Mucosa of descending colon (tissue), 3 donors: Measurements from ENCODE around the gene CDK5RAP2. TPM values are rescaled to one million over a fixed set of nuclear protein-coding genes. Genes with fewer than 3 reads are reported as not detected.

Experiments
- ATAC-seq: fragments of 200-7000 bp; cut with Tn5 transposase; one replicate; pipeline ENCODE4 v1.9.1; 2020; ENCODE audit warnings: mild to moderate bottlenecking, moderate library complexity
- DNase-seq, 3 donors: peaks; one replicate each; pipeline ENCODE4 v3.0.0-alpha.2; 2020
- H3K36me3 ChIP-seq: fragments of 200-600 bp; one replicate; pipeline ENCODE4 v1.8.0; 2021; ENCODE audit warnings: low read depth, mild to moderate bottlenecking
- H3K4me1 ChIP-seq: fragments of 200-600 bp; one replicate; pipeline ENCODE4 v1.8.0; 2021; ENCODE audit warnings: low read depth, mild to moderate bottlenecking
- H3K4me3 ChIP-seq: fragments of 200-600 bp; one replicate; pipeline ENCODE4 v1.8.0; 2021; ENCODE audit warnings: mild to moderate bottlenecking
- H3K9me3 ChIP-seq: fragments of 200-600 bp; one replicate; pipeline ENCODE4 v1.8.0; 2021; ENCODE audit warnings: mild to moderate bottlenecking
- CTCF ChIP-seq: fragments of 200-600 bp; IDR thresholded peaks from one replicate; pipeline ENCODE4 v1.8.0; 2022; ENCODE audit warnings: antibody characterized with exemption, mild to moderate bottlenecking
- intact Hi-C, 2 donors: fragments of 100-400 bp; cut with DNase I in 1 of 2; cut with micrococcal nuclease in 1 of 2; formaldehyde crosslinking; loops; one replicate each; pipeline versions ENCODE4 v1.11.0 to v1.11.1; 2022; cut with DNase I, micrococcal nuclease
- total RNA-seq, 3 donors: library from RNA; stranded (reverse); fragmentation: NEBNext Ultra II Directional in 2 of 3; extraction: Animal tissue kit (Norgen Biotek cat#: 25700) in 2 of 3; gene quantifications; one replicate each; pipeline versions ENCODE4 v1.2.1 to v1.2.4, GENCODE V29; 2021 to 2023
- donor health status: DM: no; HTN: no; CAD: no; lungs with moderate emphysema.
- donor health status: DM: no; HTN: no; CAD: no.
- donor health status: DM: no; HTN: yes; CAD: no.

CDK5RAP2 gene
- total RNA-seq, 3 donors from 2014 or later, result 27.0 to 62.4 (median 35.1) TPM

GRCh38 chr9:120405134-120405533, 174.8 kb downstream of the CDK5RAP2 start:
- peaks cover 5% of the 10 kb centered on the region for H3K36me3 ChIP-seq
- intact Hi-C loops, result no loop called here
- no peak for TF ChIP-seq CTCF

GRCh38 chr9:120403543-120403856, 176.5 kb downstream of the CDK5RAP2 start:
- intact Hi-C loops, result no loop called here
- Histone ChIP-seq H3K4me1 (no peaks in the 10 kb centered on the region), H3K9me3 (no peaks in the 10 kb centered on the region), H3K4me3 (no peak overlapping the region), H3K36me3 (peaks cover 5% of the 10 kb centered on the region)
- TF ChIP-seq CTCF, result no peak
- ATAC-seq (no peak), DNase-seq (no peak)

More at GRCh38 chr9:120405134-120405533, 174.8 kb downstream of the CDK5RAP2 start:
- H3K4me3 ChIP-seq, result no peak overlapping the region
- ATAC-seq, result no peak
- no peak for DNase-seq
- no peaks in the 10 kb centered on the region for H3K9me3 ChIP-seq
- H3K4me1 ChIP-seq, result no peaks in the 10 kb centered on the region

GRCh38 chr9:120402741-120403542, 177.0 kb downstream of the CDK5RAP2 start:
- peak; percentile 24 for ATAC-seq
- DNase-seq, result no peak
- no peak overlapping the region for H3K4me3 ChIP-seq
- TF ChIP-seq CTCF, result no peak
- no peaks in the 10 kb centered on the region for H3K4me1 ChIP-seq
- H3K9me3 ChIP-seq, result no peaks in the 10 kb centered on the region
- intact Hi-C loops, result no loop called here
- peaks cover 5% of the 10 kb centered on the region for H3K36me3 ChIP-seq

GRCh38 chr9:120399940-120400339, 180.0 kb downstream of the CDK5RAP2 start:
- TF ChIP-seq CTCF, result no peak
- Histone ChIP-seq H3K4me1 (no peaks in the 10 kb centered on the region), H3K9me3 (no peaks in the 10 kb centered on the region), H3K36me3 (peaks cover 5% of the 10 kb centered on the region), H3K4me3 (no peak overlapping the region)
- no peak for ATAC-seq
- intact Hi-C loops, result no loop called here
- DNase-seq, result no peak

GRCh38 chr9:120398286-120398685, 181.7 kb downstream of the CDK5RAP2 start:
- Histone ChIP-seq H3K36me3 (peaks cover 5% of the 10 kb centered on the region), H3K4me1 (no peaks in the 10 kb centered on the region), H3K4me3 (no peak overlapping the region), H3K9me3 (no peaks in the 10 kb centered on the region)
- intact Hi-C loops, result no loop called here
- TF ChIP-seq CTCF, result no peak
- ATAC-seq (no peak), DNase-seq (no peak)
